WTC11 (cell line): Measurements from ENCODE around the gene KIFC3. TPM values are rescaled to one million over a fixed set of nuclear protein-coding genes. Genes with fewer than 3 reads are reported as not detected.

Source experiments
- ATAC-seq: fragments of 200-7000 bp; cut with Tn5 transposase; 2 replicates; pipeline ENCODE4 v1.10.0; 2021; ENCODE audit warnings: mild to moderate bottlenecking, moderate library complexity
- CTCF ChIA-PET: fragments of 300-600 bp; sonication (Branson Sonifier 250); formaldehyde crosslinking; loops from one replicate; lab custom pipeline; 2021; ENCODE audit warnings: antibody characterized with exemption; lab: Charles Lee
- POLR2A ChIA-PET: fragments of 350-600 bp; sonication (Branson Sonifier 250); formaldehyde crosslinking; loops from one replicate; lab custom pipeline; 2021; ENCODE audit warnings: antibody characterized with exemption; lab: Charles Lee
- DNase-seq: peaks from one replicate; pipeline ENCODE4 v3.0.0; 2021; ENCODE audit warnings: low spot score
- H3K27ac Mint-ChIP-seq: 2 replicates; pipeline ENCODE4 v1.8.0; 2021; ENCODE audit warnings: mixed read lengths
- H3K27me3 Mint-ChIP-seq: 2 replicates; pipeline ENCODE4 v1.8.0; 2021; ENCODE audit warnings: low read depth, mild to moderate bottlenecking, moderate library complexity, mixed read lengths
- H3K36me3 Mint-ChIP-seq: 2 replicates; pipeline ENCODE4 v1.8.0; 2021; ENCODE audit warnings: mixed read lengths
- H3K4me1 Mint-ChIP-seq: 2 replicates; pipeline ENCODE4 v1.8.0; 2022; ENCODE audit warnings: mixed read lengths
- H3K4me3 Mint-ChIP-seq: 2 replicates; pipeline ENCODE4 v1.8.0; 2021; ENCODE audit warnings: mild to moderate bottlenecking, moderate library complexity, mixed read lengths
- H3K9me3 Mint-ChIP-seq: 2 replicates; pipeline ENCODE4 v1.8.0; 2021; ENCODE audit warnings: mixed read lengths
- AFF4 ChIP-seq: sonication (generic); formaldehyde crosslinking; IDR thresholded peaks from 2 replicates; pipeline ENCODE4 v1.8.1; 2023; ENCODE audit warnings: mild to moderate bottlenecking, missing genetic modification reagents, borderline replicate concordance
- AR ChIP-seq: fragments of 250-450 bp; sonication (Bioruptor Pico); IDR thresholded peaks from 2 replicates; pipeline ENCODE4 v1.9.0; 2021; ENCODE audit warnings: mild to moderate bottlenecking
- ARID4B ChIP-seq: sonication (generic); formaldehyde crosslinking; IDR thresholded peaks from 2 replicates; pipeline ENCODE4 v1.8.0; 2023; ENCODE audit warnings: missing genetic modification reagents, mild to moderate bottlenecking, borderline replicate concordance
- CREB1 ChIP-seq: sonication (generic); formaldehyde crosslinking; IDR thresholded peaks from 2 replicates; pipeline ENCODE4 v1.8.0; 2023; ENCODE audit warnings: mild to moderate bottlenecking, missing genetic modification reagents
- ESRRA ChIP-seq: sonication (generic); formaldehyde crosslinking; IDR thresholded peaks from 2 replicates; pipeline ENCODE4 v1.8.1; 2022; ENCODE audit warnings: mild to moderate bottlenecking, missing genetic modification reagents, borderline replicate concordance
- JUN ChIP-seq: sonication (generic); formaldehyde crosslinking; IDR thresholded peaks from 2 replicates; pipeline ENCODE4 v1.8.0; 2023; ENCODE audit warnings: mild to moderate bottlenecking, missing genetic modification reagents
- SMAD3 ChIP-seq: sonication (generic); formaldehyde crosslinking; IDR thresholded peaks from 2 replicates; pipeline ENCODE4 v1.8.0; 2022; ENCODE audit warnings: missing genetic modification reagents, mild to moderate bottlenecking, borderline replicate concordance
- TCF7 ChIP-seq: sonication (generic); formaldehyde crosslinking; IDR thresholded peaks from 2 replicates; pipeline ENCODE4 v1.8.0; 2022; ENCODE audit warnings: mild to moderate bottlenecking, low read depth, missing genetic modification reagents, moderate library complexity
- TEAD4 ChIP-seq: sonication (generic); formaldehyde crosslinking; IDR thresholded peaks from 2 replicates; pipeline ENCODE4 v1.8.0; 2022; ENCODE audit warnings: mild to moderate bottlenecking, missing genetic modification reagents
- ZNF138 ChIP-seq: sonication (generic); formaldehyde crosslinking; conservative IDR thresholded peaks from 2 replicates; pipeline ENCODE4 v1.8.1; 2022; ENCODE audit warnings: mild to moderate bottlenecking, moderate library complexity, missing genetic modification reagents
- total RNA-seq: library from RNA; stranded (reverse); gene quantifications from 3 replicates; pipeline ENCODE4 v1.2.3, GENCODE V29; 2021
- TF ChIP-seq, protein P1 (sequence below): fragments of 250-450 bp; sonication (Bioruptor Pico); IDR thresholded peaks from 2 replicates; pipeline ENCODE4 v1.8.0; 2021; ENCODE audit warnings: mild to moderate bottlenecking
- TF ChIP-seq, protein P2 (sequence below): sonication (generic); formaldehyde crosslinking; IDR thresholded peaks from 2 replicates; pipeline ENCODE4 v1.8.0; 2023; ENCODE audit warnings: mild to moderate bottlenecking, missing genetic modification reagents
- TF ChIP-seq, protein P3 (sequence below): sonication (generic); formaldehyde crosslinking; IDR thresholded peaks from 2 replicates; pipeline ENCODE4 v1.8.1; 2023; ENCODE audit warnings: mild to moderate bottlenecking, missing genetic modification reagents, moderate library complexity
- TF ChIP-seq, protein P4 (sequence below): sonication (generic); formaldehyde crosslinking; IDR thresholded peaks from 2 replicates; pipeline ENCODE4 v1.8.1; 2023; ENCODE audit warnings: mild to moderate bottlenecking, missing genetic modification reagents
- TF ChIP-seq, protein P5 (sequence below): fragments of 200-600 bp; IDR thresholded peaks from 2 replicates; pipeline ENCODE4 v1.8.0; 2022; ENCODE audit warnings: antibody characterized with exemption
- TF ChIP-seq, protein P6 (sequence below): sonication (generic); formaldehyde crosslinking; conservative IDR thresholded peaks from 2 replicates; pipeline ENCODE4 v1.8.1; 2022; ENCODE audit warnings: mild to moderate bottlenecking, missing genetic modification reagents

The KIFC3 gene
- total RNA-seq, 1 experiment from 2014 or later: 11.6 TPM

DNA sequence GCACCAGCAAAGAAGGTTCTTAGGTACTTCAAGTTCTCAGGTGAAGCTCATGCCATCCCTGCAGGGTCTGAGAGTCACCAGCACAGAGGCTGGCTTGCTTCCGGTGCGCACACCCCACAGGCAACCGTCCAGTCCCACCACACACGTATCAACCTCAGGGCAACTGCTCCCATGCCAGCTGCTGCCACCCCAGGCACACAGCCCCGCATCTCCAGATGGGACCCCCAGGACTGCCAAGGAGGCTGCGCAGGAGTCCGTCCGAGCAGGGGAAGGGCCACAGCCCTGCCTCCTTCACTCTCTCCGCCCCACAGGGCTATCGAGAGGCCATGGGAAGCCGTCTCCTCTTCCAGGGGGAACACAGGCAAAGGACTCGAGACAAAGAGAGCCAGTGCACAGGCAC, 13.3 kb downstream of the KIFC3 start:
- DNase-seq: no peak
- ChIA-PET CTCF (interaction anchor here (0.6 to 2.5 kb wide), 2 partner anchors 13 to 74 kb away, joined by 3 to 9 read pairs; no protein-coding TSS in a partner anchor), POLR2A (interaction anchor here (1.0 kb wide), 1 partner anchor 13 kb away, joined by 3 read pairs; no protein-coding TSS in a partner anchor)
- ATAC-seq: no peak
- Mint-ChIP-seq H3K36me3 (no peaks in the 10 kb centered on the region), H3K9me3 (no peaks in the 10 kb centered on the region), H3K27ac (no peak overlapping the region), H3K27me3 (no peaks in the 10 kb centered on the region), H3K4me1 (no peaks in the 10 kb centered on the region), H3K4me3 (no peak overlapping the region)
- no peak for TF ChIP-seq CREB1 (CRISPR knock-in tag)
- TF ChIP-seq AFF4 (CRISPR knock-in tag): no peak
- TF ChIP-seq TCF7 (CRISPR knock-in tag): no peak
- TF ChIP-seq SMAD3 (CRISPR knock-in tag): no peak
- TF ChIP-seq, protein P1, sequence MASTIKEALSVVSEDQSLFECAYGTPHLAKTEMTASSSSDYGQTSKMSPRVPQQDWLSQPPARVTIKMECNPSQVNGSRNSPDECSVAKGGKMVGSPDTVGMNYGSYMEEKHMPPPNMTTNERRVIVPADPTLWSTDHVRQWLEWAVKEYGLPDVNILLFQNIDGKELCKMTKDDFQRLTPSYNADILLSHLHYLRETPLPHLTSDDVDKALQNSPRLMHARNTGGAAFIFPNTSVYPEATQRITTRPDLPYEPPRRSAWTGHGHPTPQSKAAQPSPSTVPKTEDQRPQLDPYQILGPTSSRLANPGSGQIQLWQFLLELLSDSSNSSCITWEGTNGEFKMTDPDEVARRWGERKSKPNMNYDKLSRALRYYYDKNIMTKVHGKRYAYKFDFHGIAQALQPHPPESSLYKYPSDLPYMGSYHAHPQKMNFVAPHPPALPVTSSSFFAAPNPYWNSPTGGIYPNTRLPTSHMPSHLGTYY: no peak
- TF ChIP-seq, protein P2, sequence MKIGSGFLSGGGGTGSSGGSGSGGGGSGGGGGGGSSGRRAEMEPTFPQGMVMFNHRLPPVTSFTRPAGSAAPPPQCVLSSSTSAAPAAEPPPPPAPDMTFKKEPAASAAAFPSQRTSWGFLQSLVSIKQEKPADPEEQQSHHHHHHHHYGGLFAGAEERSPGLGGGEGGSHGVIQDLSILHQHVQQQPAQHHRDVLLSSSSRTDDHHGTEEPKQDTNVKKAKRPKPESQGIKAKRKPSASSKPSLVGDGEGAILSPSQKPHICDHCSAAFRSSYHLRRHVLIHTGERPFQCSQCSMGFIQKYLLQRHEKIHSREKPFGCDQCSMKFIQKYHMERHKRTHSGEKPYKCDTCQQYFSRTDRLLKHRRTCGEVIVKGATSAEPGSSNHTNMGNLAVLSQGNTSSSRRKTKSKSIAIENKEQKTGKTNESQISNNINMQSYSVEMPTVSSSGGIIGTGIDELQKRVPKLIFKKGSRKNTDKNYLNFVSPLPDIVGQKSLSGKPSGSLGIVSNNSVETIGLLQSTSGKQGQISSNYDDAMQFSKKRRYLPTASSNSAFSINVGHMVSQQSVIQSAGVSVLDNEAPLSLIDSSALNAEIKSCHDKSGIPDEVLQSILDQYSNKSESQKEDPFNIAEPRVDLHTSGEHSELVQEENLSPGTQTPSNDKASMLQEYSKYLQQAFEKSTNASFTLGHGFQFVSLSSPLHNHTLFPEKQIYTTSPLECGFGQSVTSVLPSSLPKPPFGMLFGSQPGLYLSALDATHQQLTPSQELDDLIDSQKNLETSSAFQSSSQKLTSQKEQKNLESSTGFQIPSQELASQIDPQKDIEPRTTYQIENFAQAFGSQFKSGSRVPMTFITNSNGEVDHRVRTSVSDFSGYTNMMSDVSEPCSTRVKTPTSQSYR (CRISPR knock-in tag): no peak
- no peak for TF ChIP-seq AR
- TF ChIP-seq, protein P3, sequence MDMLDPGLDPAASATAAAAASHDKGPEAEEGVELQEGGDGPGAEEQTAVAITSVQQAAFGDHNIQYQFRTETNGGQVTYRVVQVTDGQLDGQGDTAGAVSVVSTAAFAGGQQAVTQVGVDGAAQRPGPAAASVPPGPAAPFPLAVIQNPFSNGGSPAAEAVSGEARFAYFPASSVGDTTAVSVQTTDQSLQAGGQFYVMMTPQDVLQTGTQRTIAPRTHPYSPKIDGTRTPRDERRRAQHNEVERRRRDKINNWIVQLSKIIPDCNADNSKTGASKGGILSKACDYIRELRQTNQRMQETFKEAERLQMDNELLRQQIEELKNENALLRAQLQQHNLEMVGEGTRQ (CRISPR knock-in tag): no peak
- TF ChIP-seq, protein P4, sequence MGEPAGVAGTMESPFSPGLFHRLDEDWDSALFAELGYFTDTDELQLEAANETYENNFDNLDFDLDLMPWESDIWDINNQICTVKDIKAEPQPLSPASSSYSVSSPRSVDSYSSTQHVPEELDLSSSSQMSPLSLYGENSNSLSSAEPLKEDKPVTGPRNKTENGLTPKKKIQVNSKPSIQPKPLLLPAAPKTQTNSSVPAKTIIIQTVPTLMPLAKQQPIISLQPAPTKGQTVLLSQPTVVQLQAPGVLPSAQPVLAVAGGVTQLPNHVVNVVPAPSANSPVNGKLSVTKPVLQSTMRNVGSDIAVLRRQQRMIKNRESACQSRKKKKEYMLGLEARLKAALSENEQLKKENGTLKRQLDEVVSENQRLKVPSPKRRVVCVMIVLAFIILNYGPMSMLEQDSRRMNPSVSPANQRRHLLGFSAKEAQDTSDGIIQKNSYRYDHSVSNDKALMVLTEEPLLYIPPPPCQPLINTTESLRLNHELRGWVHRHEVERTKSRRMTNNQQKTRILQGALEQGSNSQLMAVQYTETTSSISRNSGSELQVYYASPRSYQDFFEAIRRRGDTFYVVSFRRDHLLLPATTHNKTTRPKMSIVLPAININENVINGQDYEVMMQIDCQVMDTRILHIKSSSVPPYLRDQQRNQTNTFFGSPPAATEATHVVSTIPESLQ: no peak
- no peak for TF ChIP-seq JUN (CRISPR knock-in tag)
- TF ChIP-seq, protein P5, sequence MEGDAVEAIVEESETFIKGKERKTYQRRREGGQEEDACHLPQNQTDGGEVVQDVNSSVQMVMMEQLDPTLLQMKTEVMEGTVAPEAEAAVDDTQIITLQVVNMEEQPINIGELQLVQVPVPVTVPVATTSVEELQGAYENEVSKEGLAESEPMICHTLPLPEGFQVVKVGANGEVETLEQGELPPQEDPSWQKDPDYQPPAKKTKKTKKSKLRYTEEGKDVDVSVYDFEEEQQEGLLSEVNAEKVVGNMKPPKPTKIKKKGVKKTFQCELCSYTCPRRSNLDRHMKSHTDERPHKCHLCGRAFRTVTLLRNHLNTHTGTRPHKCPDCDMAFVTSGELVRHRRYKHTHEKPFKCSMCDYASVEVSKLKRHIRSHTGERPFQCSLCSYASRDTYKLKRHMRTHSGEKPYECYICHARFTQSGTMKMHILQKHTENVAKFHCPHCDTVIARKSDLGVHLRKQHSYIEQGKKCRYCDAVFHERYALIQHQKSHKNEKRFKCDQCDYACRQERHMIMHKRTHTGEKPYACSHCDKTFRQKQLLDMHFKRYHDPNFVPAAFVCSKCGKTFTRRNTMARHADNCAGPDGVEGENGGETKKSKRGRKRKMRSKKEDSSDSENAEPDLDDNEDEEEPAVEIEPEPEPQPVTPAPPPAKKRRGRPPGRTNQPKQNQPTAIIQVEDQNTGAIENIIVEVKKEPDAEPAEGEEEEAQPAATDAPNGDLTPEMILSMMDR: no peak
- TF ChIP-seq TEAD4 (CRISPR knock-in tag): no peak
- TF ChIP-seq, protein P6, sequence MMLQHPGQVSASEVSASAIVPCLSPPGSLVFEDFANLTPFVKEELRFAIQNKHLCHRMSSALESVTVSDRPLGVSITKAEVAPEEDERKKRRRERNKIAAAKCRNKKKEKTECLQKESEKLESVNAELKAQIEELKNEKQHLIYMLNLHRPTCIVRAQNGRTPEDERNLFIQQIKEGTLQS: no peak
- TF ChIP-seq ZNF138: no peak
- TF ChIP-seq ARID4B (CRISPR knock-in tag): no peak
- no peak for TF ChIP-seq ESRRA (CRISPR knock-in tag)
